Fibroblast of lung (primary cell): ENCODE data around the gene PRKCH.

Experiments used
- CTCF ChIP-seq, 2 donors: IDR thresholded peaks in 1 of 2; conservative IDR thresholded peaks in 1 of 2; 1 replicate in 1 of 2; 2 replicates in 1 of 2; pipeline ENCODE4 v1.5.1; 2011 to 2012; ENCODE audit warnings: low read length in 2 of 2, control low read depth in 1 of 2, inconsistent platforms in 1 of 2, low read depth in 1 of 2, mild to moderate bottlenecking in 1 of 2
- EZH2 ChIP-seq: IDR thresholded peaks from 2 replicates; pipeline ENCODE4 v1.5.1; 2012; ENCODE audit warnings: low read length, control low read depth, mild to moderate bottlenecking; ENCODE audit errors: missing control alignments

DNA sequence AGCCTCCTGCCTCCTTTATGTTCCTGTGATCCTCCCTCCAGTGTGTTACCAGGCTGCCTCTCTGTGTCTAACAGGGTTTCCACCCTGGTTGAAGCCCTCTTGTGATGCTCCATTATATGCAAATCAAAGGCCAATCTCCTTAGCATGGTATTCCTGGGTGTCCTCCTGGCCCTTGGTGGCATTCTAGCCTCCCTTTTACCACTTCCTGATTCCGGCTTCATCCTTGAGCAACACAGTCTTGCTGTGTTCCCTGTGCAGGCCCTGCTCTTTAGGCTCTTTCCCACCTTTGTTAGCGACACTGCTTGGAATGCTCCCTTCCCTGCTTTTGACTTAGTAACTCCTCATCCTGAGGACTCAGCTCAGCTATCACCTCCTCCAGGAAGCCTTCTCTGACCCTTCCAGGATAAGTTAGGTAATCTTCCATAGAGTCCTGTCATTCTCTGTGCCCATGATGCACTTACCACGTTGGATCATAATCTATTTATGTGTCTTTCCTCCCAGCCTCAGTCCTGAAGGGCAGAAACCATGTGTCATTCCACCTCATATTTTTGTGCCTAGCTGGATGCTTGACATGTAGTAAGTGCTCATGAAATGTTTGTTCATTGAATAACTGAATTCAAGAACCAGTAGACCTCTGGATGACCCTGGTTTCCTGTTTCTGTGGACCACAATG is 37.3 kb downstream of the PRKCH start:
- TF ChIP-seq EZH2 (no peak), CTCF (conservative IDR thresholded peaks at IDR 0.05 in 1 of 2, IDR thresholded peaks at IDR 0.05 in 1 of 2; ENCODE audit: low read depth in 1 of 2, low read length in 2 of 2) (no peak)
